ENCODE measurements around the gene GMPPB. TPM values are rescaled to one million over a fixed set of nuclear protein-coding genes. Genes with fewer than 3 reads are reported as not detected.
"Not testable (repeated sequence)": the region's sequence is repeated elsewhere in the genome, so short reads cannot be mapped to it uniquely, and the experiment has no call there.

GMPPB gene
- polyA plus RNA-seq, 3 donors: 14.7 to 17.6 (median 17.6) TPM

GRCh38 chr3:49699281-49699979 is 24.3 kb downstream of the GMPPB start:
- Histone ChIP-seq H3K9me3 (replicated peaks in 1 of 2; ENCODE audit: control insufficient read depth in 1 of 2, insufficient read depth in 1 of 2, low read length in 2 of 2) (no peaks in the 10 kb centered on the region), H3K9ac (ENCODE audit: insufficient read depth, low read length, poor library complexity, severe bottlenecking) (no peak overlapping the region), H3K79me2 (ENCODE audit: insufficient read depth, low read length) (peaks cover 2% of the 10 kb centered on the region), H3K4me2 (replicated peaks; ENCODE audit: extremely low read depth, low read length, poor library complexity, severe bottlenecking) (no peak overlapping the region), H3K36me3 (replicated peaks in 1 of 2; ENCODE audit: control insufficient read depth in 1 of 2, insufficient read depth in 2 of 2, low read length in 2 of 2) (peaks cover 69 to 81% of the 10 kb centered on the region in 2 donors), H3K4me3 (replicated peaks in 1 of 3; ENCODE audit: low read depth in 2 of 3, low read length in 3 of 3) (no peak overlapping the region), H3K4me1 (ENCODE audit: control insufficient read depth in 1 of 2, insufficient read depth in 2 of 2, low read length in 2 of 2) (no peaks in the 10 kb centered on the region), H3K27me3 (ENCODE audit: control insufficient read depth in 2 of 2, insufficient read depth in 2 of 2, low read length in 2 of 2) (no peaks in the 10 kb centered on the region), H4K20me1 (ENCODE audit: insufficient read depth, low read length) (peaks cover 13% of the 10 kb centered on the region), H2AFZ (ENCODE audit: insufficient read depth, low read depth, low read length, poor library complexity, severe bottlenecking) (no peak overlapping the region), H3K27ac (ENCODE audit: low read depth in 1 of 2, low read length in 2 of 2) (no peak overlapping the region)
- H3K4me3 Mint-ChIP-seq: no peak overlapping the region
- H3K4me1 Mint-ChIP-seq: no peaks in the 10 kb centered on the region
- no peaks in the 10 kb centered on the region for H3K9me3 Mint-ChIP-seq
- no peak for DNase-seq
- no peak overlapping the region for H3K27ac Mint-ChIP-seq
- intact Hi-C loops (cut with micrococcal nuclease): no loop called here
- no peak for TF ChIP-seq CTCF (IDR thresholded peaks at IDR 0.05)
- H3K36me3 Mint-ChIP-seq: peaks cover 49 to 79% of the 10 kb centered on the region in 2 donors
- 95% methylated on average over 6 of the region's 16 CpGs for WGBS (ENCODE audit: insufficient coverage)
- H3K27me3 Mint-ChIP-seq (ENCODE audit: low read depth in 3 of 3): peaks cover 0 to 2% (median 0%) of the 10 kb centered on the region in 3 donors

- H3K27ac Mint-ChIP-seq; DNase-seq; intact Hi-C loops (cut with micrococcal nuclease): not testable (repeated sequence)
Observed at GRCh38 chr3:49695350-49696015, 28.3 kb downstream of the GMPPB start.

GRCh38 chr3:49694409-49695070 is 29.2 kb downstream of the GMPPB start:
- H3K9me3 Mint-ChIP-seq; H3K27me3 ChIP-seq (ENCODE audit: control insufficient read depth in 2 of 2, insufficient read depth in 2 of 2, low read length in 2 of 2); H3K4me3 Mint-ChIP-seq; H3K9ac ChIP-seq (ENCODE audit: insufficient read depth, low read length, poor library complexity, severe bottlenecking); H3K27me3 Mint-ChIP-seq (ENCODE audit: low read depth in 3 of 3); H3K4me3 ChIP-seq (replicated peaks in 1 of 3; ENCODE audit: low read depth in 2 of 3, low read length in 3 of 3); H2AFZ ChIP-seq (ENCODE audit: insufficient read depth, low read depth, low read length, poor library complexity, severe bottlenecking); DNase-seq; H3K4me2 ChIP-seq (replicated peaks; ENCODE audit: extremely low read depth, low read length, poor library complexity, severe bottlenecking); H3K9me3 ChIP-seq (replicated peaks in 1 of 2; ENCODE audit: control insufficient read depth in 1 of 2, insufficient read depth in 1 of 2, low read length in 2 of 2); H3K27ac Mint-ChIP-seq; H3K27ac ChIP-seq (ENCODE audit: low read depth in 1 of 2, low read length in 2 of 2); intact Hi-C loops (cut with micrococcal nuclease): not testable (repeated sequence)
- Mint-ChIP-seq H3K36me3 (peaks cover 19 to 43% of the 10 kb centered on the region in 2 donors), H3K4me1 (peaks cover 16% of the 10 kb centered on the region)
- Histone ChIP-seq H3K4me1 (ENCODE audit: control insufficient read depth in 1 of 2, insufficient read depth in 2 of 2, low read length in 2 of 2) (peaks cover 15 to 19% of the 10 kb centered on the region in 2 donors), H4K20me1 (ENCODE audit: insufficient read depth, low read length) (peaks cover 10% of the 10 kb centered on the region), H3K36me3 (replicated peaks in 1 of 2; ENCODE audit: control insufficient read depth in 1 of 2, insufficient read depth in 2 of 2, low read length in 2 of 2) (peaks cover 28 to 37% of the 10 kb centered on the region in 2 donors), H3K79me2 (ENCODE audit: insufficient read depth, low read length) (peaks cover 28% of the 10 kb centered on the region)
- WGBS (ENCODE audit: insufficient coverage): 100% methylated on average over 2 of the region's 6 CpGs

More at GRCh38 chr3:49695350-49696015, 28.3 kb downstream of the GMPPB start:
- H3K9me3 Mint-ChIP-seq; H3K27me3 ChIP-seq (ENCODE audit: control insufficient read depth in 2 of 2, insufficient read depth in 2 of 2, low read length in 2 of 2); H3K9me3 ChIP-seq (replicated peaks in 1 of 2; ENCODE audit: control insufficient read depth in 1 of 2, insufficient read depth in 1 of 2, low read length in 2 of 2); H2AFZ ChIP-seq (ENCODE audit: insufficient read depth, low read depth, low read length, poor library complexity, severe bottlenecking); H3K4me3 Mint-ChIP-seq; H3K4me2 ChIP-seq (replicated peaks; ENCODE audit: extremely low read depth, low read length, poor library complexity, severe bottlenecking); H3K27ac ChIP-seq (ENCODE audit: low read depth in 1 of 2, low read length in 2 of 2); H3K9ac ChIP-seq (ENCODE audit: insufficient read depth, low read length, poor library complexity, severe bottlenecking); H3K4me1 ChIP-seq (ENCODE audit: control insufficient read depth in 1 of 2, insufficient read depth in 2 of 2, low read length in 2 of 2); H3K27me3 Mint-ChIP-seq (ENCODE audit: low read depth in 3 of 3); H3K4me1 Mint-ChIP-seq; H3K4me3 ChIP-seq (replicated peaks in 1 of 3; ENCODE audit: low read depth in 2 of 3, low read length in 3 of 3): not testable (repeated sequence)
- Histone ChIP-seq H4K20me1 (ENCODE audit: insufficient read depth, low read length) (peaks cover 10% of the 10 kb centered on the region), H3K36me3 (replicated peaks in 1 of 2; ENCODE audit: control insufficient read depth in 1 of 2, insufficient read depth in 2 of 2, low read length in 2 of 2) (peaks cover 37 to 46% of the 10 kb centered on the region in 2 donors), H3K79me2 (ENCODE audit: insufficient read depth, low read length) (peaks cover 18% of the 10 kb centered on the region)
- WGBS (ENCODE audit: insufficient coverage): 100% methylated on average over 1 of the region's 4 CpGs
- H3K36me3 Mint-ChIP-seq: peaks cover 25 to 50% of the 10 kb centered on the region in 2 donors

All from CD14-positive monocyte (primary cell).